GM19438 (cell line): ENCODE results near the gene DVL1.
A peak's percentile ranks its signal among the peaks of the same experiment; 100 is the strongest.
"Not testable (repeated sequence)": the region's sequence is repeated elsewhere in the genome, so short reads cannot be mapped to it uniquely, and the experiment has no call there.

Experiments
- ATAC-seq: cut with Tn5 transposase; IDR thresholded peaks from one replicate; pipeline ENCODE4 v1.9.1; 2021; ENCODE audit warnings: low read depth; ENCODE audit not compliant: unreplicated experiment

Gene DVL1

GRCh38 chr1:1329304-1330210 lies 19.7 kb downstream of the DVL1 start:
- ATAC-seq: no peak

DNA sequence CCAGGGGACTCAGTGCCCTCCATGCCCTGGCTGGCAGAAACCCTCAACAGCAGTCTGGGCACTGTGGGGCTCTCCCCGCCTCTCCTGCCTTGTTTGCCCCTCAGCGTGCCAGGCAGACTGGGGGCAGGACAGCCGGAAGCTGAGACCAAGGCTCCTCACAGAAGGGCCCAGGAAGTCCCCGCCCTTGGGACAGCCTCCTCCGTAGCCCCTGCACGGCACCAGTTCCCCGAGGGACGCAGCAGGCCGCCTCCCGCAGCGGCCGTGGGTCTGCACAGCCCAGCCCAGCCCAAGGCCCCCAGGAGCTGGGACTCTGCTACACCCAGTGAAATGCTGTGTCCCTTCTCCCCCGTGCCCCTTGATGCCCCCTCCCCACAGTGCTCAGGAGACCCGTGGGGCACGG lies 21.0 kb downstream of the DVL1 start:
- ATAC-seq: no peak

GRCh38 chr1:1327291-1327690 lies 21.9 kb downstream of the DVL1 start:
- ATAC-seq: no peak

DNA sequence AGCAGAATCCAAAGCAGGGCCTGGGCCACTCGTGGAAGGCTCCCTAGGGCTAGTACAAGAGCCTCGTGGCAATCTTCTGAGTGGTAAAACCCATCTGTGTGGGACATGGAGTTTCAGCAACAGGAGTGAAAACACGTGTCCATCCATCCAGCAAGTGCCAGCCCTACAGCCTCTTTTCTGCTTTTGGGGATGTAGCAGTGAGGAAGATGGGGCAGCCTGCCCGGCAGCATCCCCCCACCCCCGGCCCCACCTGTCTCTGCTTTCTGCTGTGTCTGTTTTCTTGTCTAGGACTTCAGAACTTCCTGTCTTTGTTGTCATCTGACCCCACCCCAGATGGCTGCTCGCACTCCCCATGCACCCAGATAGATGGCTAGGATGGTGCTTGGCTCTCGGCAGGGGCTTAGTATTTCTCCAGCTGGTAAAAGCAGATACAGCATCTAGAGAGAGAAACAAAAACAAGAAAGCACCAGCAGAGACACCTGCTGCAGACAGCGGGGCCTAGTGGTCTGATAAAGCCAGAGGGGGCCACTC lies 23.1 kb downstream of the DVL1 start:
- no peak for ATAC-seq

GRCh38 chr1:1325288-1326074 lies 23.7 kb downstream of the DVL1 start:
- no peak for ATAC-seq

GRCh38 chr1:1324524-1325287 lies 24.5 kb downstream of the DVL1 start, which contains the start of the genes CPTP and INTS11:
Gene CPTP (plus strand): TSS chr1:1324802. CDS start chr1:1326911, 2,109 bp downstream.
Gene INTS11 (minus strand): TSS chr1:1324660. CDS start chr1:1324608, 52 bp downstream.
- peak; percentile 66 for ATAC-seq

DNA sequence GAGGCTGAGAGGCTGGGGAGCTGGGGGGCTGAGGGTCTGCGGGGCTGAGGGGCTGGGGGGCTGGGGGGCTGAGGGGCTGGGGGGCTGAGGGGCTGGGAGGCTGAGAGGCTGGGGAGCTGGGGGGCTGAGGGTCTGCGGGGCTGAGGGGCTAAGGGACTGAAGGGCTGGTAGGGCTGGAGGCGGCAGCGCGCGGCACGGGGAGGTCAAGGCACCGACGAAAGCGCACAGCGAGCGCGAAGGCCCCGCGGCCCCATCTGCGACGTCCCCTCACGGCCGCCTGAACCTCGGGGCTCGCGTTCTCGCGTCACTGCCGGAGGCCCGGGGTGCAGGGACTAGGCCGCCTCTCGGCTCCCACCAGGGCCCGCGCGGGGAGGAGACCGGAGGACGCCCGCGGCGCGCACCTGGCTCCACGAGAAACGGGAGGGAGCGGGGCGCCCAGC lies 25.1 kb downstream of the DVL1 start:
- ATAC-seq: peak; percentile 10

DNA sequence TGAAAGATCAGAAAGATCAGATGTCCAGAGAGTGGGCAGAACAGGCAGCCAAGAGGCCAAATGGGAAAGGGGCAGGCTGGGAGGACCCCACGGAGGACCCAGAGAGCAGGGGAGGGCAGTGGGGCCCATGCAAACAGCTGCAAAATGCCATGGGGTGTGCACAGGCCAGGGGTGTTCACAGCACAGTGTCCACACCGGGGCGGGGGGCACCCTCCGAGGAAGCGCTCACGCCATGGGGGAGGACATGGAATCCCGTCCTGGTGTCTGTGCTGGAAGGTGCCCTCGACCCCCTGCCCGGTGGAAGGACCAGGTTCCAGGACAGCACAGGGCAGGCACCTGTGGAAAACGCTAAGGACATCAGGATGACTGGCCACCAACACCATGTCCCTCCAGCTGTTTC lies 26.3 kb downstream of the DVL1 start:
- ATAC-seq: no peak

GRCh38 chr1:1322418-1322817 lies 26.8 kb downstream of the DVL1 start:
- ATAC-seq: no peak

DNA sequence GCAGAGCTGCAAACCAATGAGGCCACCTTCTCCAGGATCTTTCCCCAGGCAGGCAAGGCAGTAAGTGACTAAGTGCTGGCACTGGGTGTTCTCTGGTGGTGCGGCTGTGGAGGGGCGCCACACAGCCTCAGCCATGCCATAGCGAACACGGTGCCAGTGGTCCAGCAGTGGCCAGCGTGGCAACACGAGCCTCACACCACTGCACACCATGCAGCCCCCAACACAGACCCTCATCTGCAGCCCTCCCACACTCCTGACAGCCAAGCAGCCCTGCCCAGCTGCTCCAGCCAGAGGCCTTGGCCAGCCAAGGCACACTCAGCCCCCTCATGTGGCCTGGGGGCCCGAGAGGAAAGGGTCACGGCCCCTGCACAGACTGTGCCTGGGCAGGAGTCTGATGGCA lies 27.7 kb downstream of the DVL1 start:
- no peak for ATAC-seq

GRCh38 chr1:1320666-1321448 lies 28.4 kb downstream of the DVL1 start:
- no peak for ATAC-seq

- ATAC-seq: no peak
Observed at GRCh38 chr1:1319646-1319941, 29.6 kb downstream of the DVL1 start.

DNA sequence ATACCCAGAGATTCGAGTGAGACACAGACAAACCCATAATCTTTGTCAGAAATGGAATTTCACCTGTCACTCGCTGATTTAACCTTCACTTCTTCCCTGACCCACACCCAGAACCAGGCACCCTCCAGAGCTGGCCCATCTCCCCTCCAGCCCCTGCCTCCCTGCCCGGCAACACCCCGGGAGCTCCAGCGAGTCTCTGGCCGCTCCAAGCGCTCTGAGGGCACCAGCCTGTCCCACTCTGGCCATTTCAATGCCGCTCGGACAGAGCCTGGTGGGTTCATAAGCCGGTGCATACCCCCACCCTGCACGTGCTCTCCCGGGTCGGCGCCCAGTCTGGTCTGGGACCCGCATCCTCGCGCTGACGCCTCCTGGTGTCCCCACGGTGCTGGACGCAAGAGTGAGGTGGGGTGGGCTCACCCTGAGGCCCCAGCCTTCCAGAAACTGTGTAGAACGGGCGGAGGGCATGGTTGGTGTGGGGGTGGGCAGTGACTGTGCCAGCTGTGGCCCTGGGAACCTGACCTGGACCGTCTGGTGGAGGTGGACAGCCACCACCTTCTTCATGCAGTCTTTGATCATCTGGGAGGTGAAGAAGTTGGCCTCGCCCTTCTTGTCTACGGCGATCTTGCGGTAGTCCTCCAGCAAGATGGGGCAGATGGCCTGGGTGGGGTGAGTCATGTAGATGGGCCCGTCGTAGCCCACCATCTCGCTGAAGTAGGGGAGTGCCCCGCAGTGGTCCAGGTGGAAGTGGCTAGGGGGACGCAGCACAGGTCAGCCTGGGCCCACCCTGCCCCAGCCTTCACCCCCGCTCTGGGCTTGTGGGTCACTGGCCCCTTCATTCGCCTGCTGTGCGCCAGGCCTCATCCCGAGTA lies 30.2 kb downstream of the DVL1 start:
- no peak for ATAC-seq

GRCh38 chr1:1318131-1318652 lies 31.0 kb downstream of the DVL1 start:
- ATAC-seq: no peak

- no peak for ATAC-seq
Observed at GRCh38 chr1:1317420-1317819, 31.8 kb downstream of the DVL1 start.

DNA sequence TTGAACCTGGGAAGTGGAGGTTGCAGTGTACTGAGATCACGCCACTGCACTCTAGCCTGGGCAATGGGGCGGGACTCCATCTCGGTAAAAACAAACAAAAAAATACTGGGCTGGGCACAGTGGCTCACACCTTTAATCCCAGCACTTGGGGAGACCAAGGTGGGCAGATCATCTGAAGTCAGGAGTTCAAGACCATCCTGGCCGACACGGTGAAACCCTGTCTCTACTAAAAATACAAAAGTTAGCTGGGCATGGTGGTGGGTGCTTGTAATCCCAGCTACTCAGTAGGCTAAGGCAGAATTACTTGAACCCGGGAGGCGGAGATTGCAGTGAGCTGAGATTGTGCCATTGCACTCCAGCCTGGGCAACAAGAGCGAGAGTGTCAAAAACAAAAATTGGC lies 33.0 kb downstream of the DVL1 start:
- ATAC-seq: not testable (repeated sequence)

DNA sequence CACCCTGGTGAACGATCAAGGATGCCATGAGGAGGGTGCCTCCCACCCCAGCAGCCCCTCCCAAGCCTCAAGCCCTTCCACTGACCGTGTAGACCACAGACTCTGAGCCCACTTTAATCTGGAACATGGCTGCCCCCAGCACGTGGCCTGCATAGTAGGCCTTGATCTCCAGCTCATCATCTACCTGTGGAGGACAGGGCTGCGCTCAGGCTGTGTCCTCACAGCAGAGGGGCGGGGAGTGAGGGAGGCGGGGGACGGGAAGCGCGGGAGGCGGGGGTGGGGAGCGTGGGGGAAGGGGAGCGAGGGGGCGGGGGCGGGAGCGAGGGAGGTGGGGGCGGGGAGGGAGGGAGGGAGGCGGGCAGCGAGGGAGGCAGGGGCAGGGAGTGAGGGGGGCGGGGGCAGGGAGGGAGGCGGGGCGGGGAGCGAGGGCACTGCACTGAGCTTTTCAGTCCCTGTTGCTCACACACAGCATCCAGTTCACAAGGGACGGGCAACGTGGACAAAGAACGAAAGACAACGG lies 33.7 kb downstream of the DVL1 start:
- ATAC-seq: no peak

DNA sequence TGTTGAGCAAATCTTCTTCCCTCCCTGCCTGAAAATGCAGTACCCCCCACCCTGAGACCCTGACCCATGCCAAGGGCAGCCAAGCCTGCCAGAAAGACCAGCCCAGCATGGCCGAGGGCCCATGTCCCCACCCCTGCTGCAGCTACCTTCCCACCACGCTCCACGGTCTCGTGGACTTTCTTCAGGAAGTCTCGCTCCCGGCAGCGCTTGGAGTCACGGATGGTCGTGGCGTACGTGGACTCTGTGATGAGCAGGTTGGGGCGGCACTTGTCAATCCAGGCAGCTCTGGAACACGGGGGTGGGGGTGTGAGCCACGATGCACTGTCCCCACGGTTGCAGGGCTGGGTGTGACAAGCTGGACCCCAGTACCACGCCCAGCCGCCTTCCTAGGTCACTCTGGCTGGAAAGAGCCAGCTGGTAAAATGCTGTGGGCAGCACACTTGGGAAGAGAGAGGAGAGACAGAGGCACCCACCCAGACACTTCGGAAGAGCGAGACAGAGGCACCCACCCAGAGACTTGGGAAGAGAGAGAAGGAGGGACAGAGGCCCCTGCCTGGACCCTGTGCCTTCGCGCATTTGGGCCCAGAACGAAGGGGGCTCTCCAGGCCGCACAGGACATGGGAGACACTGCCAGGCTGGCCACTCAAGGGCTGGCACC lies 34.4 kb downstream of the DVL1 start:
- no peak for ATAC-seq
